PC-9 (cell line): ENCODE measurements around the gene DVL1. TPM values are rescaled to one million over a fixed set of nuclear protein-coding genes. Genes with fewer than 3 reads are reported as not detected.
A peak's percentile ranks its signal among the peaks of the same experiment; 100 is the strongest.

ENCODE experiments used
- BruUV-seq: library from RNA; stranded (reverse); fragments of 400-500 nt; replicated peaks from 2 replicates; lab custom pipeline; 2021; lab: Mats Ljungman, UMichigan
- CTCF ChIA-PET: fragments of 300-600 bp; sonication (Branson Sonifier 250); formaldehyde crosslinking; loops from one replicate; lab custom pipeline; 2022; ENCODE audit warnings: antibody characterized with exemption; lab: Charles Lee
- POLR2A ChIA-PET: fragments of 300-600 bp; sonication (Branson Sonifier 250); formaldehyde crosslinking; loops from one replicate; lab custom pipeline; 2022; ENCODE audit warnings: antibody characterized with exemption; ENCODE audit not compliant: unreplicated experiment; lab: Charles Lee
- DNase-seq, 2 experiments: peaks; one replicate each; pipeline versions ENCODE4 v3.0.0 to v3.0.0-alpha.2; 2015 to 2022; ENCODE audit warnings: mixed read lengths in 1 of 2
- H2AFZ ChIP-seq: fragments of 200-600 bp; sonication (generic); 2 replicates; pipeline ENCODE4 v1.8.1; 2017; ENCODE audit warnings: antibody characterized with exemption
- H3F3A ChIP-seq: fragments of 200-600 bp; sonication (generic); 2 replicates; pipeline ENCODE4 v1.8.1; 2017; ENCODE audit warnings: antibody characterized with exemption, mild to moderate bottlenecking, low read depth; ENCODE audit not compliant: insufficient read depth
- H3K27ac ChIP-seq: fragments of 200-600 bp; sonication (generic); 2 replicates; pipeline ENCODE4 v1.6.1; 2016; ENCODE audit warnings: mixed run types
- H3K27me3 ChIP-seq: fragments of 200-600 bp; sonication (generic); 2 replicates; pipeline ENCODE4 v1.6.1; 2016; ENCODE audit warnings: low read depth, mixed run types; ENCODE audit not compliant: insufficient read depth
- H3K36me3 ChIP-seq: fragments of 200-600 bp; sonication (generic); 2 replicates; pipeline ENCODE4 v1.6.1; 2016; ENCODE audit warnings: low read depth, mixed run types
- H3K4me1 ChIP-seq: fragments of 200-600 bp; sonication (generic); replicated peaks from 2 replicates; pipeline ENCODE4 v1.6.1; 2016; ENCODE audit warnings: mixed run types; ENCODE audit not compliant: insufficient read depth
- H3K4me2 ChIP-seq: fragments of 200-600 bp; sonication (generic); 2 replicates; pipeline ENCODE4 v1.6.1; 2017; ENCODE audit warnings: mixed run types
- H3K4me3 ChIP-seq: fragments of 200-600 bp; sonication (generic); 2 replicates; pipeline ENCODE4 v1.6.1; 2016; ENCODE audit warnings: mixed run types
- H3K79me2 ChIP-seq: fragments of 200-600 bp; sonication (generic); 2 replicates; pipeline ENCODE4 v1.6.1; 2017; ENCODE audit warnings: low read depth, mixed run types
- H3K9me2 ChIP-seq: fragments of 200-600 bp; sonication (generic); 2 replicates; pipeline ENCODE4 v1.8.1; 2017; ENCODE audit warnings: mild to moderate bottlenecking; ENCODE audit not compliant: insufficient read depth
- H3K9me3 ChIP-seq: fragments of 200-600 bp; sonication (generic); 2 replicates; pipeline ENCODE4 v1.8.1; 2016; ENCODE audit warnings: low read depth; ENCODE audit not compliant: insufficient read depth
- H4K20me1 ChIP-seq: fragments of 200-600 bp; sonication (generic); 2 replicates; pipeline ENCODE4 v1.8.1; 2017; ENCODE audit not compliant: insufficient read depth
- CTCF ChIP-seq: fragments of 200-600 bp; sonication (generic); conservative IDR thresholded peaks from 2 replicates; pipeline ENCODE4 v1.6.1; 2017; ENCODE audit warnings: mixed run types, antibody characterized with exemption, mild to moderate bottlenecking, moderate library complexity
- EZH2 ChIP-seq: fragments of 200-600 bp; sonication (generic); IDR thresholded peaks from 2 replicates; pipeline ENCODE4 v1.8.0; 2017; ENCODE audit warnings: antibody characterized with exemption, low read depth
- intact Hi-C: fragments of 100-400 bp; cut with micrococcal nuclease; formaldehyde crosslinking; loops from one replicate; pipeline ENCODE4 v1.10.0; 2022; ENCODE audit not compliant: unreplicated experiment
- total RNA-seq: library from RNA; stranded (reverse); gene quantifications from 2 replicates; pipeline ENCODE4 v1.2.3, GENCODE V29; 2021

DVL1 gene
- total RNA-seq, 1 experiment from 2014 or later, result 95.8 TPM

GRCh38 chr1:1356166-1356795, 7.1 kb upstream of the DVL1 start:
- DNase-seq, result no peak
- no peaks in the 10 kb centered on the region for H3K36me3 ChIP-seq
- peaks cover 48% of the 10 kb centered on the region; the same call in 1 of the 2 replicates for H3F3A ChIP-seq
- CTCF ChIA-PET, result no interaction called here
- H3K4me3 ChIP-seq, result no peak overlapping the region
- BruUV-seq, result no TSS peak
- H3K4me1 ChIP-seq, result peaks cover 28% of the 10 kb centered on the region
- no peak overlapping the region for H3K27ac ChIP-seq
- TF ChIP-seq CTCF (no peak), EZH2 (no peak)
- H3K9me3 ChIP-seq, result no peaks in the 10 kb centered on the region
- intact Hi-C loops, result no loop called here
- no peaks in the 10 kb centered on the region for H3K9me2 ChIP-seq
- H2AFZ ChIP-seq, result no peak overlapping the region
- H3K4me2 ChIP-seq, result no peak overlapping the region
- no peaks in the 10 kb centered on the region for H4K20me1 ChIP-seq
- H3K79me2 ChIP-seq, result 0 out of 2 replicates have a peak, but pooled peaks cover 7% of the 10 kb centered on the region
- no peaks in the 10 kb centered on the region for H3K27me3 ChIP-seq
- POLR2A ChIA-PET, result no interaction called here

GRCh38 chr1:1355416-1355815, 6.2 kb upstream of the DVL1 start:
- H3F3A ChIP-seq, result peaks cover 43% of the 10 kb centered on the region; the same call in 1 of the 2 replicates
- peaks cover 19% of the 10 kb centered on the region for H3K4me1 ChIP-seq
- H3K36me3 ChIP-seq, result no peaks in the 10 kb centered on the region
- ChIA-PET CTCF (interaction anchor here (0.6 kb wide), 1 partner anchor 42 kb away, joined by 21 read pairs; no protein-coding TSS in a partner anchor), POLR2A (no interaction called here)
- no peak overlapping the region for H3K27ac ChIP-seq
- no TSS peak for BruUV-seq
- DNase-seq, result peak in 1 of 2 experiments; percentile 8
- 0 out of 2 replicates have a peak, but pooled peaks cover 7% of the 10 kb centered on the region for H3K79me2 ChIP-seq
- no peak overlapping the region for H3K4me3 ChIP-seq
- no peaks in the 10 kb centered on the region for H3K9me3 ChIP-seq
- no peaks in the 10 kb centered on the region for H4K20me1 ChIP-seq
- H3K9me2 ChIP-seq, result no peaks in the 10 kb centered on the region
- no peak for TF ChIP-seq CTCF
- TF ChIP-seq EZH2, result no peak
- intact Hi-C loops, result no loop called here
- no peak overlapping the region for H3K4me2 ChIP-seq
- H3K27me3 ChIP-seq, result no peaks in the 10 kb centered on the region
- H2AFZ ChIP-seq, result no peak overlapping the region

- intact Hi-C loops, result no loop called here
- Histone ChIP-seq H3K79me2 (0 out of 2 replicates have a peak, but pooled peaks cover 7% of the 10 kb centered on the region), H4K20me1 (no peaks in the 10 kb centered on the region), H3K36me3 (no peaks in the 10 kb centered on the region), H2AFZ (no peak overlapping the region), H3K9me2 (no peaks in the 10 kb centered on the region), H3K4me1 (peaks cover 11% of the 10 kb centered on the region), H3K27me3 (no peaks in the 10 kb centered on the region), H3K4me3 (no peak overlapping the region), H3F3A (peaks cover 38% of the 10 kb centered on the region; the same call in 1 of the 2 replicates), H3K9me3 (no peaks in the 10 kb centered on the region), H3K27ac (no peak overlapping the region), H3K4me2 (no peak overlapping the region)
- ChIA-PET POLR2A (no interaction called here), CTCF (no interaction called here)
- DNase-seq, result peak in 1 of 2 experiments; percentile 9
- no peak for TF ChIP-seq EZH2
- TF ChIP-seq CTCF, result no peak
- BruUV-seq, result no TSS peak
These were observed 5.3 kb upstream of the DVL1 start for GRCh38 chr1:1354271-1355247.
